Activated CD8-positive, alpha-beta memory T cell treated with anti-CD3 and anti-CD28 coated beads, Interleukin-2, amount 10 ng/mL, durations not matched to agents 7 days and 5 days (primary cell): ENCODE results near the gene SMYD5. TPM values are rescaled to one million over a fixed set of nuclear protein-coding genes. Genes with fewer than 3 reads are reported as not detected.

Experiments
- ATAC-seq: fragments of 150-1000 bp; cut with Tn5 transposase; one replicate; pipeline ENCODE4 v1.10.0; 2021; ENCODE audit warnings: moderate library complexity
- CTCF ChIA-PET: fragments of 350-600 bp; sonication (Branson Sonifier 250); formaldehyde crosslinking; loops from one replicate; lab custom pipeline; 2021; ENCODE audit warnings: antibody characterized with exemption; lab: Charles Lee
- DNase-seq: peaks from one replicate; pipeline ENCODE4 v3.0.0-alpha.2; 2020
- H3K27ac Mint-ChIP-seq: one replicate; pipeline ENCODE4 v1.8.0; 2021; ENCODE audit warnings: mild to moderate bottlenecking, mixed read lengths
- H3K27me3 Mint-ChIP-seq: one replicate; pipeline ENCODE4 v1.8.0; 2021; ENCODE audit warnings: mixed read lengths
- H3K36me3 Mint-ChIP-seq: one replicate; pipeline ENCODE4 v1.8.0; 2021; ENCODE audit warnings: mild to moderate bottlenecking, mixed read lengths
- H3K4me1 Mint-ChIP-seq: one replicate; pipeline ENCODE4 v1.8.0; 2021; ENCODE audit warnings: mixed read lengths
- H3K4me3 Mint-ChIP-seq: one replicate; pipeline ENCODE4 v1.8.0; 2021; ENCODE audit warnings: mild to moderate bottlenecking, moderate library complexity, mixed read lengths
- H3K9me3 Mint-ChIP-seq: one replicate; pipeline ENCODE4 v1.8.0; 2022; ENCODE audit warnings: low read depth, mixed read lengths
- total RNA-seq, 2 experiments: library from RNA; stranded (reverse); gene quantifications; one replicate each; pipeline ENCODE4 v1.2.3, GENCODE V29; 2021

The SMYD5 gene
- total RNA-seq, 2 experiments from 2014 or later: 17.0 to 26.8 TPM

DNA sequence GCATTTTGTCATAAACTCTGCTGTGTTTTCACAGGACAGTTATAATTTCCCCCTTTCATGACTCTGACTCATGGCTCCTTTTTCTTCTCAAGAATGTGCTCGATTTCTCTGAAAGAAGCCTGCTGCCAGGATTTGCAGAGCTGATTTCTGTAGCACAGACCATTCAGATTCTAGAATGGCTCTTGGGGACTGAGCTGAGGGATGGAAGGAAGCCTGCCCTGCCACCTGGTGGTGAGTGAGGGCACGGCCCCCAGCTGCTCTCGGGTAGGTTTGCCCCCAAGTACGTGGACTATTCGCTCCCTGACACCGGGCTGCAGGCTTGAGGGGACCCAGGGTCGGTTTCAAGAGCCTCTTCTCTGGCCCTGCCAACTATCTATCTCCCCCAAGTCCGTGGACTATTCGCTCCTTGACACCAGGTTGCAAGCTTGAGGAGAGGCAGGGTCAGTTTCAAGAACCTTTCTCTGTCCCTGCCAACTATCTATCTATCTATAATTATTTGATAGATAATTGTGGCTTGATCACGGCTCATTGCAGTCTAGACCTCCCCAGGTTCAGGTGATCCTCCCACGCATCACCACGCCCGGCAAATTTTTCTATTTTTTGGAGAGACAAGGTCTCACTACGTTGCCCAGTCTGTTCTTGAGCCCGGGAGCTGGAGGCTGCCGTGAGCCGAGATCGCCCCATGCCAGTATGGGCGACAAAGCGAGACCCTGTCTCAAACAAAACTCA, 1.4 kb upstream of the SMYD5 start:
- Mint-ChIP-seq H3K4me1 (peaks cover 30% of the 10 kb centered on the region), H3K27ac (no peak overlapping the region), H3K4me3 (peak overlapping the region; percentile 89), H3K9me3 (no peaks in the 10 kb centered on the region), H3K27me3 (peaks cover 2% of the 10 kb centered on the region), H3K36me3 (no peaks in the 10 kb centered on the region)
- ATAC-seq (peak; percentile 76), DNase-seq (peak; percentile 83)
- CTCF ChIA-PET: interaction anchor here (0.6 to 4.9 kb wide), 36 partner anchors 8 to 491 kb away, joined by 3 to 80 read pairs (median 4); partner anchors contain the start of genes CCT7, NOTO, PRADC1 and RAB11FIP5

DNA sequence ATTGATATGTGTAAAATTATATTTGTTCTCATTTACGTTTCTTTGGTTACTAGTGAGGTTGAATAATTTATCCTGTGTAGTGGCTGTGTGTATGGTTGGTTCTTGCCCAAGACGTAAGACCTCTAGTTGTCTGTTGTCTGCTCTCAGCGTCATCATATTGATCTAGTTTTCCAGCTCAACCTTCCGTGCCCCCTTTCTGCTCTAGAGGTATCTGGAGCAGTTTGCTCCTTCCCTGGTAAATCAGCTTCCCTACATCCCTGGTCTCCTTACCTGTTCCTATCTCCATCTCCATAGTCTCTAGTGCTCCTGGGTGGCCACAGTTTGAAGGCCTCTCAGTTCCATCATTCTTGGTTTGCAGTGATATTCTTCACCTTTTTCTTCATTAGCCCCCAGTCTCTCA, 1.2 kb downstream of the SMYD5 start:
- Mint-ChIP-seq H3K36me3 (no peaks in the 10 kb centered on the region), H3K9me3 (no peaks in the 10 kb centered on the region), H3K4me1 (peaks cover 30% of the 10 kb centered on the region), H3K27me3 (no peaks in the 10 kb centered on the region), H3K27ac (peak overlapping the region; percentile 20), H3K4me3 (peak overlapping the region; percentile 89)
- no peak for DNase-seq
- ATAC-seq: no peak
- CTCF ChIA-PET: interaction anchor here (1.0 to 1.1 kb wide), 2 partner anchors 38 to 130 kb away, joined by 5 to 6 read pairs; no protein-coding TSS in a partner anchor

DNA sequence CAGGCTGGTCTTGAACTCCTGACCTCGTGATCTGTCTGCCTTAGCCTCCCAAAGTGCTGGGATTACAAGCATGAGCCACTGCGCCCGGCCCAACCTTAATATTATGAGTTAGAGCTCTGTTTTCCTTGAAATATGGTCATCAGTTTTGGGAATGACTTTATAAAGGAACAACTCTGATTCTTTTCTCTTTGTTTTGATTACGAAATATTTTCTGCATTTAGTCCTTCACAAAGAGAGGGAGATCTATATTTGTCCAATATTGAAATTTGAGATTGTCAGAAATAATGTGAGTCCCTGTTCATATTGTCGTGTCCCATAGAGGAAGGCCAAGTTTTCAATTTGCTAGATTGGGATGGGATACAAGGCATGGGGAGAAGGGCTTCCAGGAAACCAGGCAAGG, 3.1 kb downstream of the SMYD5 start:
- Mint-ChIP-seq H3K27ac (no peak overlapping the region), H3K27me3 (no peaks in the 10 kb centered on the region)
- CTCF ChIA-PET: interaction anchor here (0.8 to 1.7 kb wide), 5 partner anchors 9 to 40 kb away, joined by 3 to 4 read pairs (median 4); partner anchors contain the start of gene PRADC1

DNA sequence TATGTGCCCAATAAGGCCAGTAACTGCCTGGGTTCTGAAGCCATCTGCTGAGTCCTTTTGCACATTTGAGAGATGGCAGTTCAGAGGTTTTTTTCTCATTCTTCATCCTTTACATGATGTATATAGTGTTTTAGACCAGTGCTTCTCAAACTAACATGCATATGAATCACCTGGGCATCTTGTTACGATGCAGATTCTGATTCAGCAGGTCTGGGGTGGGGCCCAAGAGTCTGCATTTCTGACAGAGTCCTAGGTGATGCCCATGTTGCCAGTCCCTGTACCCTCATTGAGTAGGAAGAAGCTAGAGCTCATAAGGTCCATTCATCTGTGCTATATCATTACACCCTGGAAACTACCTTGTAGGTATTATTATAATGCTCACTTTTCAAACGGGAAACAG, 3.8 kb downstream of the SMYD5 start:
- H3K9me3 Mint-ChIP-seq: no peaks in the 10 kb centered on the region
- CTCF ChIA-PET: interaction anchor here (0.6 to 1.7 kb wide), 5 partner anchors 10 to 322 kb away, joined by 3 to 4 read pairs (median 3); partner anchors contain the start of gene PRADC1
- H3K4me3 Mint-ChIP-seq: no peak overlapping the region
- peaks cover 25% of the 10 kb centered on the region for H3K4me1 Mint-ChIP-seq
- no peaks in the 10 kb centered on the region for H3K27me3 Mint-ChIP-seq
- no peak overlapping the region for H3K27ac Mint-ChIP-seq
- H3K36me3 Mint-ChIP-seq: peaks cover 5% of the 10 kb centered on the region
- ATAC-seq (no peak), DNase-seq (no peak)

More for the DNA sequence above, 3.1 kb downstream of the SMYD5 start:
- Mint-ChIP-seq H3K9me3 (no peaks in the 10 kb centered on the region), H3K4me3 (no peak overlapping the region), H3K36me3 (peaks cover 5% of the 10 kb centered on the region), H3K4me1 (peaks cover 30% of the 10 kb centered on the region)
- DNase-seq (no peak), ATAC-seq (no peak)

DNA sequence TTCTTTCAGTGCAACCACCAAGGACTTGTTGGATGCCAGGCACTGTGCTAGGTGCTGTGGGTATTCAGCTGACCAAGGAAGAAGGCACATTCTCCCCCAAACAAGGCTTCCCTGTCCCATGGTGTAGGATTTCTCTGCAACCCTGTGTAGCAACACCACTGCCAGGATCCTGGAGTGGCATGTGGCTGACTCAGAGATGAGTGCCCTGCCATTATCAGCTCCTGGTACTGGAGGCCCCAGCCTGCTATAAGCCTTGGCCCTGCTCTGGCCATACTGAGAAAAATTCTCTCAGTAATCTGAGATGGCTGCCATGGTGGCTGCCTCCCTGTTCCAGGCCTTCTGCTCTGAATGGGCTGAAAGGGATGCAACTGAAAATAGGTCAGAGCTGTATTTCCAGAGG, 4.3 kb downstream of the SMYD5 start:
- Mint-ChIP-seq H3K4me3 (no peak overlapping the region), H3K36me3 (peaks cover 5% of the 10 kb centered on the region), H3K9me3 (no peaks in the 10 kb centered on the region), H3K27ac (no peak overlapping the region), H3K27me3 (no peaks in the 10 kb centered on the region), H3K4me1 (peaks cover 21% of the 10 kb centered on the region)
- no peak for DNase-seq
- CTCF ChIA-PET: interaction anchor here (0.6 to 1.7 kb wide), 4 partner anchors 10 to 322 kb away, joined by 3 to 4 read pairs (median 4); no protein-coding TSS in a partner anchor
- ATAC-seq: no peak

DNA sequence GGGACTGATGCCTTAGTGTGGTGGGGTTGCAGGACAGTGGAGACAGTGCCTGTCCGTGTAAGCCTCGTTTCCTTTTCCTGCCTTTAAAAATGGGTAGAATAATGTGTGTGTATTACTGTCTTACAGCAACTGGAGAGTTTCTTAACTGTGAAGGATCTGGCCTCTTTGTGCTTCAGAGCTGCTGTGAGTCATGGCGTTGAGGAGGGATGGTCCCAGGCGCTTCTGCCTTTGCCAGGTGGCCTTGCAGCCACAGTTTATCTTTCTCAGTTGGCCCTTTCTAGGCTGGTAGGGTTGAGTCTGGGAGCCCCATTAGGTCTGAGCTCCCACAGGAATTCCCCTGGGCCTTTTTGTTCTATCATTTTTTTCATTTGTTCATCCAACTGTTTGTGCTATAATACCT, 9.8 kb downstream of the SMYD5 start:
- CTCF ChIA-PET: interaction anchor here (3.3 kb wide), 1 partner anchor 11 kb away, joined by 9 read pairs; no protein-coding TSS in a partner anchor
- no peak for ATAC-seq
- Mint-ChIP-seq H3K9me3 (no peaks in the 10 kb centered on the region), H3K36me3 (peaks cover 5% of the 10 kb centered on the region), H3K27me3 (no peaks in the 10 kb centered on the region), H3K4me3 (no peak overlapping the region), H3K27ac (no peak overlapping the region), H3K4me1 (peaks cover 16% of the 10 kb centered on the region)
- no peak for DNase-seq

DNA sequence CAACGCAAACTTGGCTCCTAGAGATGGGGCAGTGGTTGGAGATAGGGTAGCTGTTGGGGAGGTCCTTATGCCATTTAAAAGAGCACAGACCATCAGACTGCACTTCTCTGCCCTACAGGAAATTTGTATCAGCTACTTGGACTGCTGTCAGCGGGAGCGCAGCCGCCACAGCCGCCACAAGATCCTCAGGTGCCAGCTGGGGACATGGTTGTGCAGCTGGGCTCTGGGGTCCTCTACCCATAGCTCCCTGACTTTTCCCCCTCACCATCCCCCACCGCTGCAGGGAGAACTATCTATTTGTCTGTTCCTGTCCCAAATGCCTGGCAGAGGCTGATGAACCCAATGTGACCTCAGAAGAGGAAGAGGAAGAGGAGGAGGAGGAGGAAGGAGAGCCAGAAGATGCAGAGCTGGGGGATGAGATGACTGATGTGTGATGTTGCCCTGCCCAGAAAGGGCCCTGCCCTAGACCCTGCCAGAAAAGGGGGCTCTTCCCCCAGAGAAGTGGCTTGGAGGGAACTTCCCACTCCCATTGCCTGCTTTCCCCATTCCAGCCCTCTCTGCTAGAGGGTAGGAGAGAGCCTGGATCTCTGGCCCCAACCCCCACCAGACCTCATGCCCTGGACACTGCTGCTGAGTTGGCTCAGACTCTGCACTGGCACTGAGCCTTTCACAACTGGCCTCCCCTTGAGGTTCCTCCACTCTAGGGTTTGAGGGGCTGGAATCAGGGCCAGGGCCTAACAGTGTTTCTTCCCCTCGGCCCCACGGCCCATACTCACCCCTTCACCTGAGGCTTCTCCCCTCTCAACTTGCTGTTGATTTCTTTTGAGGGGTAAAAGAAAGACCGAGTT, 11.7 kb downstream of the SMYD5 start:
- DNase-seq: no peak
- CTCF ChIA-PET: interaction anchor here (0.8 to 3.3 kb wide), 2 partner anchors 13 to 65 kb away, joined by 3 to 9 read pairs; no protein-coding TSS in a partner anchor
- H3K36me3 Mint-ChIP-seq: peaks cover 5% of the 10 kb centered on the region
- H3K9me3 Mint-ChIP-seq: no peaks in the 10 kb centered on the region
- no peak for ATAC-seq
- peak overlapping the region; percentile 29 for H3K27ac Mint-ChIP-seq
- H3K4me1 Mint-ChIP-seq: peaks cover 16% of the 10 kb centered on the region
- H3K27me3 Mint-ChIP-seq: no peaks in the 10 kb centered on the region
- no peak overlapping the region for H3K4me3 Mint-ChIP-seq

DNA sequence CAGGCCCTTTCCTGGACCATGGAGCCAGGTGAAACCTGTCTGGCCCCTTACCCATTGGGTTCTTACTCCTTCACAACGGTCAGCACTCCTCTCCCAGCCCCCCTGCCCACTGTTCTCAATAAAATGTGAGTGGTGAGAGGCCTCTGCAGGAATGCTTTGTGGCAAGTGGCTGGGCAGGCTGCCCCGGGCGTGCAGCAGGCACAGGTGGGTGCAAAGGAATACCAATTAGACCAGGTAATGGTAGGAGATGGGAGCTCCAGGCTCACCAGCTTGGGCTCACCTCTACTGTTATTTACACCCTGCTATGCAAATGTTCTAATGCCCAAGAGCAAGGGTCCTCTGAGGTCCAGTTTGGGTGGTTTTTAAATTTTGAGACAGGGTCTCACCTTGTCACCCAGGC, 13.0 kb downstream of the SMYD5 start:
- Mint-ChIP-seq H3K9me3 (no peaks in the 10 kb centered on the region), H3K4me3 (no peak overlapping the region), H3K27ac (no peak overlapping the region), H3K4me1 (peaks cover 19% of the 10 kb centered on the region), H3K36me3 (no peaks in the 10 kb centered on the region), H3K27me3 (no peaks in the 10 kb centered on the region)
- DNase-seq (no peak), ATAC-seq (no peak)
- CTCF ChIA-PET: no interaction called here

DNA sequence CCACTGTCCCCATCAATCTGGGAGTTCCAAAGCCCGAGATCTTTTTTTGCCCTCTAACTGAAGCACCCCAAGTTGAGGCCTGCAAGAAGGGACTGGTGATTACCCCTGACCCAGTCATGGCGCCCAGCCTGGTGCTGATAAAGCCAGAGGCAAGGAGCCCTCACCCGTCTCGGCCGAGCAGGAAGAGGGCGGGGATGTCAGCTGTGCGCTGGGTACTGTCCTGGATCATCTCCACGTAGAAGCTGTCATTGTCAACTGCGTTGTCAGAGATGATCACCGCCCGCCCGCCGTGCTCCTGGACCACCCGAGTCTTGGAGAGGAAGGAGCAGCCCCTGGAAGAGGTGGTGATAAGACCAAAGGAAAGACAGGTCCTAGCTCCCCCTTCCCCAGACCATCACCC, 14.6 kb downstream of the SMYD5 start:
- Mint-ChIP-seq H3K4me1 (peaks cover 25% of the 10 kb centered on the region), H3K9me3 (no peaks in the 10 kb centered on the region), H3K36me3 (peaks cover 2% of the 10 kb centered on the region), H3K27me3 (no peaks in the 10 kb centered on the region), H3K27ac (no peak overlapping the region), H3K4me3 (no peak overlapping the region)
- CTCF ChIA-PET: interaction anchor here (1.0 to 1.5 kb wide), 2 partner anchors 10 to 12 kb away, joined by 4 read pairs; no protein-coding TSS in a partner anchor
- no peak for DNase-seq
- no peak for ATAC-seq

DNA sequence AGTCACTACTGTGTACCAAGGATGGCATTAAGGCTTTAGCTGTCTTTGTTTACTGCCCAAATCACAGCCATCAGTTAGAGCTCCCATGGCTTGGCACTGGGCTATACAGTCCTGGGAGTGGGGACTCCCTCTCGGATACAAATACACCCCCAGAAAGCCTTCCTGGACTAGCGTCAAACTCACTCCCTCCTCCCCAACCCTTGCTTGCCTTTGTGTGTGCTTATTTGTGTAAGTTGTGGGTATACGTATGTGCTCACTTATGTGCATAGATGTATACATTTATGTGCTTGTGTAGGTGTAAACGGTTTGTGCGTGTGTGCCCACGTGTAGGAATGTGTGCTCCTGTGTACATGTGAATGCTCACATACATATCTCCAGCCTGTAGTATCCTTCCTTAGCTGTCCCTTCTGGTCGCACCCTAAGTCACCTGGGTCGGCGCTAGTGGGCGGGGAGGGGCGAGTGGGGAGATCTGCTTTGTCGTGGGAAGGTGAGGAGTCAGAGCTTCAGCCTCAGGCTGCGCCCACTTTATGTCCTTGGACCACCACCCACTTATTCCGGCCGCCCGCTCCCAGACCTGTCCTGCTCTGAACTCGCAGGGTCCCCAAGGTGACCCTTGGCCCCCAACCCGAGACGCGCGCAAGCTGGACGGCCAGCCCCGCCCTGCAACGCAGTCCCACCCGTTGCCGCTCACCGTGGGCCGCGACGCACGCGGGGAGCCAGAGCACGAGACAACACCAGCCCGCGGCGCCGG, 18.5 kb downstream of the SMYD5 start:
- Mint-ChIP-seq H3K27ac (peak overlapping the region; percentile 89), H3K27me3 (no peaks in the 10 kb centered on the region), H3K4me1 (peaks cover 30% of the 10 kb centered on the region), H3K36me3 (peaks cover 8% of the 10 kb centered on the region), H3K9me3 (no peaks in the 10 kb centered on the region), H3K4me3 (peak overlapping the region; percentile 88)
- CTCF ChIA-PET: interaction anchor here (1.2 to 7.2 kb wide), 7 partner anchors 10 to 58 kb away, joined by 3 to 56 read pairs (median 5); partner anchors contain the start of genes EGR4, FBXO41 and SMYD5
- peak; percentile 2 for ATAC-seq
- DNase-seq: peak; percentile 67

DNA sequence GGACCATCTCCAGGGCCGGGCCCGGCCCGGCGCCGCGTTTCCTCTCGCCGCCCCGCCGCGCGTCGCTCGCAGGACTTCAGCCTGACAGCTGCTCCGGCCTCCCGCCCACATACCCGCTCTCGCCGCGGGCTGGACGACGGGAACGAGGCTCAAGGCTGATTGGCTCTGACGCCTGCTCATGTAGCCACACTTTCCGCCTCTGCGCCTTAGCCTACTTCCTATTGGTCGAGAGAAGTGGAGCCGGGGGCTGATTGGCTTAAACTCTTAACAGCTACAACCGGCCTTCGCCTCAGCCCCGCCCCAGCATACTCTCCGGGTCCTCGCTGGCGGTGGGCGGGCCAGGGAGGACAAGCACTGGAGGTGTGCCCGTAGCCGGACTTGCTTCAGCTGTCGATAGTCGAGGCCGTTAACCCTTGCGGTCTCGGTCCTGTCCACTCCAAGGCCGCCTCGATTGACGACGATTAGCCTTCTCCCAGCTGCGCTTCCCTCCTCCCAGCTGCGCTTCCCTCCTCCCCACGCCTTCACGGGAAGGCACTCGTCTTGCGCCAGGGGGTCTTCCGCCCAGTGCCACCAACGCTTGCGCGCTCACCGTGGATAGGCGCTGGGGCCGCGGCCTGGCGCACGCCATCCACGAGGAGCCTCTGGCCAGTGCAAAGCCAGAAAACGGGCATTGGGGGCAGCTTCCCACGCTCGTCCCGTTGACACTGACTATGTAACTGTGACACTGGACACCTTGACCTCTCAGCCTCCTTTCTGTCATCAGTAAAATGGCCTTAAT, 19.3 kb downstream of the SMYD5 start, which contains the start of gene PRADC1:
Gene PRADC1 (minus strand): TSS at position 86 of the 778 bp plus-strand sequence. CDS start 79 bp downstream, at position 7.
- H3K27me3 Mint-ChIP-seq: no peaks in the 10 kb centered on the region
- DNase-seq (peak; percentile 99), ATAC-seq (peak; percentile 91)
- H3K36me3 Mint-ChIP-seq: peaks cover 11% of the 10 kb centered on the region
- H3K4me3 Mint-ChIP-seq: peak within 1 kb of the TSS; percentile 88
- peaks cover 34% of the 10 kb centered on the region for H3K4me1 Mint-ChIP-seq
- CTCF ChIA-PET: interaction anchor here (0.8 to 7.2 kb wide), 10 partner anchors 10 to 887 kb away, joined by 3 to 56 read pairs (median 4); partner anchors contain the start of genes EGR4, FBXO41 and SMYD5
- peak within 1 kb of the TSS; percentile 89 for H3K27ac Mint-ChIP-seq
- no peaks in the 10 kb centered on the region for H3K9me3 Mint-ChIP-seq
